ENCODE data around the gene ABCA6. TPM values are rescaled to one million over a fixed set of nuclear protein-coding genes. Genes with fewer than 3 reads are reported as not detected.

Gene ABCA6
- total and polyA plus RNA-seq, 9 of the 15 experiments (the other 6 are each of a cell fraction or from before 2014, with no cell fraction given), result 0.06 to 0.73 (median 0.15) TPM

DNA sequence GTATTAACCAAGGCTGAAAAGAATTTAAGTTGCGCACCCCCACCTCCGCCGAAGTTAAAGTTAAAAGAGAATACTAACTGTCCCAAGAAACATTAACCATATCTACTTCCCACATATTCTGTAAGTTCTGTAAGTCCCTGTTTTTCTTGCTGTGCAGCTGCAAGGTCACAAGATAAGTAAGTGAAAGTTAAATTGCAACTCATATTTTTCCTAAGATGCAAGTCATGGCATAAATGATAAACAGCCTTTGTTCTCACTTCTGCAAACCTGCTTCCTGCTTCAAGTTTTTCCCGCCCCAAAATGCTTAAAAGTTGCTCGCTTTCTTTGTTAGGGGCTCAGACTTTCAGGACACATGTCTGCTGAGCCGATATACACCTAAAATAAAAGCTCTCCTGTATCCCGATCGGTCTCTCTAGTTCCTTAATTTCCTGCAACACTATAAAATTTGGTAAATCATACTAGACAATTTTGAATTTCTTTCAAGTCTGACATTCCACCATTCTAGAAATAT is 48.4 kb downstream of the ABCA6 start (continued):
- peak; percentile 89 for TF ChIP-seq MAFK (IDR thresholded peaks at IDR 0.05; ENCODE audit: low read length)
- TF ChIP-seq CBFA2T2 (conservative IDR thresholded peaks at IDR 0.05), result peak; percentile 96
- TF ChIP-seq CXXC5 (CRISPR knock-in tag; IDR thresholded peaks at IDR 0.05), result peak; percentile 38
- TF ChIP-seq MEF2D (tag; conservative IDR thresholded peaks at IDR 0.05; ENCODE audit: low read depth), result peak; percentile 52; the same call in 1 of the 2 replicates
- TF ChIP-seq, protein P1, sequence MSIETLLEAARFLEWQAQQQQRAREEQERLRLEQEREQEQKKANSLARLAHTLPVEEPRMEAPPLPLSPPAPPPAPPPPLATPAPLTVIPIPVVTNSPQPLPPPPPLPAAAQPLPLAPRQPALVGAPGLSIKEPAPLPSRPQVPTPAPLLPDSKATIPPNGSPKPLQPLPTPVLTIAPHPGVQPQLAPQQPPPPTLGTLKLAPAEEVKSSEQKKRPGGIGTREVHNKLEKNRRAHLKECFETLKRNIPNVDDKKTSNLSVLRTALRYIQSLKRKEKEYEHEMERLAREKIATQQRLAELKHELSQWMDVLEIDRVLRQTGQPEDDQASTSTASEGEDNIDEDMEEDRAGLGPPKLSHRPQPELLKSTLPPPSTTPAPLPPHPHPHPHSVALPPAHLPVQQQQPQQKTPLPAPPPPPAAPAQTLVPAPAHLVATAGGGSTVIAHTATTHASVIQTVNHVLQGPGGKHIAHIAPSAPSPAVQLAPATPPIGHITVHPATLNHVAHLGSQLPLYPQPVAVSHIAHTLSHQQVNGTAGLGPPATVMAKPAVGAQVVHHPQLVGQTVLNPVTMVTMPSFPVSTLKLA (conservative IDR thresholded peaks at IDR 0.05), result peak in 1 of 2 experiments; percentile 54; a peak in 1 of 4 replicates
- TF ChIP-seq RCOR1 (IDR thresholded peaks at IDR 0.05; ENCODE audit: borderline replicate concordance in 1 of 2, low read depth in 2 of 2, low read length in 2 of 2), result peak; percentile 65 to 82; a peak in 2 of 4 replicates
- TF ChIP-seq MYNN (IDR thresholded peaks at IDR 0.05), result peak; percentile 57
- no peak for TF ChIP-seq MYNN (CRISPR knock-in tag; IDR thresholded peaks at IDR 0.05)
- TF ChIP-seq TAF9B (IDR thresholded peaks at IDR 0.05; ENCODE audit: partially characterized antibody), result peak; percentile 86
- TF ChIP-seq, protein P2, sequence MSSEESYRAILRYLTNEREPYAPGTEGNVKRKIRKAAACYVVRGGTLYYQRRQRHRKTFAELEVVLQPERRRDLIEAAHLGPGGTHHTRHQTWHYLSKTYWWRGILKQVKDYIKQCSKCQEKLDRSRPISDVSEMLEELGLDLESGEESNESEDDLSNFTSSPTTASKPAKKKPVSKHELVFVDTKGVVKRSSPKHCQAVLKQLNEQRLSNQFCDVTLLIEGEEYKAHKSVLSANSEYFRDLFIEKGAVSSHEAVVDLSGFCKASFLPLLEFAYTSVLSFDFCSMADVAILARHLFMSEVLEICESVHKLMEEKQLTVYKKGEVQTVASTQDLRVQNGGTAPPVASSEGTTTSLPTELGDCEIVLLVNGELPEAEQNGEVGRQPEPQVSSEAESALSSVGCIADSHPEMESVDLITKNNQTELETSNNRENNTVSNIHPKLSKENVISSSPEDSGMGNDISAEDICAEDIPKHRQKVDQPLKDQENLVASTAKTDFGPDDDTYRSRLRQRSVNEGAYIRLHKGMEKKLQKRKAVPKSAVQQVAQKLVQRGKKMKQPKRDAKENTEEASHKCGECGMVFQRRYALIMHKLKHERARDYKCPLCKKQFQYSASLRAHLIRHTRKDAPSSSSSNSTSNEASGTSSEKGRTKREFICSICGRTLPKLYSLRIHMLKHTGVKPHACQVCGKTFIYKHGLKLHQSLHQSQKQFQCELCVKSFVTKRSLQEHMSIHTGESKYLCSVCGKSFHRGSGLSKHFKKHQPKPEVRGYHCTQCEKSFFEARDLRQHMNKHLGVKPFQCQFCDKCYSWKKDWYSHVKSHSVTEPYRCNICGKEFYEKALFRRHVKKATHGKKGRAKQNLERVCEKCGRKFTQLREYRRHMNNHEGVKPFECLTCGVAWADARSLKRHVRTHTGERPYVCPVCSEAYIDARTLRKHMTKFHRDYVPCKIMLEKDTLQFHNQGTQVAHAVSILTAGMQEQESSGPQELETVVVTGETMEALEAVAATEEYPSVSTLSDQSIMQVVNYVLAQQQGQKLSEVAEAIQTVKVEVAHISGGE (CRISPR knock-in tag; IDR thresholded peaks at IDR 0.05), result peak in 1 of 3 experiments; percentile 72; a peak in 2 of 6 replicates
- TF ChIP-seq TEAD1 (CRISPR knock-in tag; IDR thresholded peaks at IDR 0.05), result peak in 1 of 2 experiments; percentile 80; a peak in 2 of 4 replicates
- TF ChIP-seq SMARCB1 (IDR thresholded peaks at IDR 0.05; ENCODE audit: insufficient read length, low read depth), result peak; percentile 42
- peak; percentile 93 for TF ChIP-seq GTF2E2 (tag; IDR thresholded peaks at IDR 0.05)
- TF ChIP-seq SIRT6 (IDR thresholded peaks at IDR 0.05; ENCODE audit: low read depth, low read length), result no peak
- TF ChIP-seq, protein P3, sequence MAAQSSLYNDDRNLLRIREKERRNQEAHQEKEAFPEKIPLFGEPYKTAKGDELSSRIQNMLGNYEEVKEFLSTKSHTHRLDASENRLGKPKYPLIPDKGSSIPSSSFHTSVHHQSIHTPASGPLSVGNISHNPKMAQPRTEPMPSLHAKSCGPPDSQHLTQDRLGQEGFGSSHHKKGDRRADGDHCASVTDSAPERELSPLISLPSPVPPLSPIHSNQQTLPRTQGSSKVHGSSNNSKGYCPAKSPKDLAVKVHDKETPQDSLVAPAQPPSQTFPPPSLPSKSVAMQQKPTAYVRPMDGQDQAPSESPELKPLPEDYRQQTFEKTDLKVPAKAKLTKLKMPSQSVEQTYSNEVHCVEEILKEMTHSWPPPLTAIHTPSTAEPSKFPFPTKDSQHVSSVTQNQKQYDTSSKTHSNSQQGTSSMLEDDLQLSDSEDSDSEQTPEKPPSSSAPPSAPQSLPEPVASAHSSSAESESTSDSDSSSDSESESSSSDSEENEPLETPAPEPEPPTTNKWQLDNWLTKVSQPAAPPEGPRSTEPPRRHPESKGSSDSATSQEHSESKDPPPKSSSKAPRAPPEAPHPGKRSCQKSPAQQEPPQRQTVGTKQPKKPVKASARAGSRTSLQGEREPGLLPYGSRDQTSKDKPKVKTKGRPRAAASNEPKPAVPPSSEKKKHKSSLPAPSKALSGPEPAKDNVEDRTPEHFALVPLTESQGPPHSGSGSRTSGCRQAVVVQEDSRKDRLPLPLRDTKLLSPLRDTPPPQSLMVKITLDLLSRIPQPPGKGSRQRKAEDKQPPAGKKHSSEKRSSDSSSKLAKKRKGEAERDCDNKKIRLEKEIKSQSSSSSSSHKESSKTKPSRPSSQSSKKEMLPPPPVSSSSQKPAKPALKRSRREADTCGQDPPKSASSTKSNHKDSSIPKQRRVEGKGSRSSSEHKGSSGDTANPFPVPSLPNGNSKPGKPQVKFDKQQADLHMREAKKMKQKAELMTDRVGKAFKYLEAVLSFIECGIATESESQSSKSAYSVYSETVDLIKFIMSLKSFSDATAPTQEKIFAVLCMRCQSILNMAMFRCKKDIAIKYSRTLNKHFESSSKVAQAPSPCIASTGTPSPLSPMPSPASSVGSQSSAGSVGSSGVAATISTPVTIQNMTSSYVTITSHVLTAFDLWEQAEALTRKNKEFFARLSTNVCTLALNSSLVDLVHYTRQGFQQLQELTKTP (IDR thresholded peaks at IDR 0.05; ENCODE audit: low read depth in 1 of 2, partially characterized antibody in 2 of 2), result peak; percentile 55 to 81
- peak; percentile 50; the same call in 1 of the 2 replicates for TF ChIP-seq CREM (IDR thresholded peaks at IDR 0.05; ENCODE audit: low read depth)
- TF ChIP-seq NR2C1 (IDR thresholded peaks at IDR 0.05), result peak; percentile 43; the same call in 1 of the 2 replicates
- peak; percentile 67 for TF ChIP-seq NR2C1 (tag; IDR thresholded peaks at IDR 0.05)
- TF ChIP-seq TRIM24 (IDR thresholded peaks at IDR 0.05), result peak; percentile 95 to 97
- TF ChIP-seq CTBP1 (IDR thresholded peaks at IDR 0.05; ENCODE audit: borderline replicate concordance), result peak; percentile 26; the same call in 1 of the 2 replicates

Data from K562 (cell line).